Activated CD4-positive, alpha-beta T cell treated with anti-CD3 and anti-CD28 coated beads, Interleukin-2, Interleukin-6, amounts not matched to agents 100 ng/mL and 50 ng/mL, durations not matched to agents 16 hours and 8 hours (primary cell): ENCODE results near the gene TREM2.
"Not testable (repeated sequence)": the region's sequence is repeated elsewhere in the genome, so short reads cannot be mapped to it uniquely, and the experiment has no call there.

Experiments
- DNase-seq: peaks from one replicate; pipeline ENCODE4 v3.0.0-alpha.2; 2020

The TREM2 gene

GRCh38 chr6:41153992-41154625 is 8.8 kb downstream of the TREM2 start, which contains the start of gene TREML1:
Gene TREML1, minus strand, starts transcription at chr6:41154347. Its CDS starts 59 bp downstream, at chr6:41154288.
- DNase-seq = no peak

GRCh38 chr6:41153451-41153850 is 9.5 kb downstream of the TREM2 start:
- DNase-seq = no peak

- DNase-seq = no peak
Measured at GRCh38 chr6:41150671-41151070, 12.2 kb downstream of the TREM2 start.

- DNase-seq = no peak
Measured at GRCh38 chr6:41147917-41148316, 15.0 kb downstream of the TREM2 start.

- DNase-seq = no peak
Measured at GRCh38 chr6:41136911-41137310, 26.0 kb downstream of the TREM2 start.

GRCh38 chr6:41135062-41135832 is 27.7 kb downstream of the TREM2 start:
- DNase-seq = no peak

- no peak for DNase-seq
Measured at GRCh38 chr6:41132254-41132653, 30.7 kb downstream of the TREM2 start.

- DNase-seq = no peak
Measured at GRCh38 chr6:41125282-41125681, 37.6 kb downstream of the TREM2 start.

- no peak for DNase-seq
Measured at GRCh38 chr6:41122918-41123317, 40.0 kb downstream of the TREM2 start.

GRCh38 chr6:41122373-41122772 is 40.5 kb downstream of the TREM2 start:
- DNase-seq = no peak

- no peak for DNase-seq
Measured at GRCh38 chr6:41120058-41120457, 42.9 kb downstream of the TREM2 start.

GRCh38 chr6:41119508-41119907 is 43.4 kb downstream of the TREM2 start:
- no peak for DNase-seq

- not testable (repeated sequence) for DNase-seq
Measured at GRCh38 chr6:41115027-41115426, 47.9 kb downstream of the TREM2 start.

- DNase-seq = no peak
Measured at GRCh38 chr6:41111017-41111416, 51.9 kb downstream of the TREM2 start.
